Measurements from ENCODE around the gene LAIR1. TPM values are rescaled to one million over a fixed set of nuclear protein-coding genes. Genes with fewer than 3 reads are reported as not detected.
"Not testable (repeated sequence)": the region's sequence is repeated elsewhere in the genome, so short reads cannot be mapped to it uniquely, and the experiment has no call there.

The LAIR1 gene
- total RNA-seq, 4 donors from 2014 or later, result 0.57 to 11.4 (median 6.1) TPM

GRCh38 chr19:54329476-54330165, 35.1 kb downstream of the LAIR1 start:
- 74 to 86% methylated on average over 10 to 13 of the region's 14 CpGs for WGBS, 2 donors

GRCh38 chr19:54328781-54329180, 36.0 kb downstream of the LAIR1 start:
- DNase-seq; intact Hi-C loops (cut with DNase I): not testable (repeated sequence)

More at GRCh38 chr19:54329476-54330165, 35.1 kb downstream of the LAIR1 start:
- Histone ChIP-seq H3K4me1 (no peaks in the 10 kb centered on the region), H3K27ac (no peak overlapping the region), H3K36me3 (no peaks in the 10 kb centered on the region), H3K27me3 (peaks cover 0 to 9% (median 0%) of the 10 kb centered on the region in 4 donors), H3K4me3 (no peak overlapping the region), H3K9me3 (no peaks in the 10 kb centered on the region)
- DNase-seq, result no peak
- TF ChIP-seq POLR2A (IDR thresholded peaks at IDR 0.05) (no peak), CTCF (IDR thresholded peaks at IDR 0.05) (no peak)
- intact Hi-C loops (cut with DNase I), result no loop called here

GRCh38 chr19:54325631-54326030, 39.1 kb downstream of the LAIR1 start:
- WGBS, 2 donors, result 61 to 65% methylated on average over 2 to 4 of the region's 5 CpGs
- Histone ChIP-seq H3K4me1 (no peaks in the 10 kb centered on the region), H3K4me3 (no peak overlapping the region), H3K9me3 (no peaks in the 10 kb centered on the region), H3K27me3 (peaks cover 0 to 21% (median 0%) of the 10 kb centered on the region in 4 donors), H3K27ac (no peak overlapping the region), H3K36me3 (no peaks in the 10 kb centered on the region)
- TF ChIP-seq CTCF (IDR thresholded peaks at IDR 0.05), result no peak
- no peak for TF ChIP-seq POLR2A (IDR thresholded peaks at IDR 0.05)
- no peak for DNase-seq
- intact Hi-C loops (cut with DNase I), result no loop called here

More at GRCh38 chr19:54328781-54329180, 36.0 kb downstream of the LAIR1 start:
- 60 to 64% methylated on average over 4 of the region's 5 CpGs for WGBS, 2 donors
- not testable (repeated sequence) for H3K4me3 ChIP-seq, H3K36me3 ChIP-seq, H3K4me1 ChIP-seq, H3K27ac ChIP-seq, H3K9me3 ChIP-seq
- H3K27me3 ChIP-seq, result peaks cover 0 to 15% (median 0%) of the 10 kb centered on the region in 4 donors

GRCh38 chr19:54325194-54325621, 39.5 kb downstream of the LAIR1 start:
- intact Hi-C loops (cut with DNase I), result no loop called here
- Histone ChIP-seq H3K4me1 (no peaks in the 10 kb centered on the region), H3K27ac (no peak overlapping the region), H3K4me3 (no peak overlapping the region), H3K9me3 (no peaks in the 10 kb centered on the region), H3K27me3 (peaks cover 0 to 26% (median 0%) of the 10 kb centered on the region in 4 donors), H3K36me3 (no peaks in the 10 kb centered on the region)
- DNase-seq, result no peak
- 5 to 6% methylated on average over 4 of the region's 4 CpGs for WGBS, 2 donors
- no peak for TF ChIP-seq POLR2A (IDR thresholded peaks at IDR 0.05)
- TF ChIP-seq CTCF (IDR thresholded peaks at IDR 0.05), result peak; percentile 58 to 78 (median 70)

GRCh38 chr19:54324071-54324470, 40.7 kb downstream of the LAIR1 start:
- DNase-seq, result no peak
- Histone ChIP-seq H3K9me3 (no peaks in the 10 kb centered on the region), H3K4me1 (no peaks in the 10 kb centered on the region), H3K4me3 (no peak overlapping the region), H3K27me3 (peaks cover 0 to 30% (median 0%) of the 10 kb centered on the region in 4 donors), H3K27ac (no peak overlapping the region), H3K36me3 (no peaks in the 10 kb centered on the region)
- 8 to 20% methylated on average over 3 of the region's 3 CpGs for WGBS, 2 donors
- intact Hi-C loops (cut with DNase I), result no loop called here
- no peak for TF ChIP-seq CTCF (IDR thresholded peaks at IDR 0.05)
- no peak for TF ChIP-seq POLR2A (IDR thresholded peaks at IDR 0.05)
